NCI-H748 (cell line): ENCODE measurements around the gene SCN4B.
A peak's percentile ranks its signal among the peaks of the same experiment; 100 is the strongest.

ENCODE experiments used
- DNase-seq: peaks from one replicate; lab custom pipeline; 2025; ENCODE audit not compliant: unreplicated experiment; lab: John Stamatoyannopoulos, UW

SCN4B gene

DNA sequence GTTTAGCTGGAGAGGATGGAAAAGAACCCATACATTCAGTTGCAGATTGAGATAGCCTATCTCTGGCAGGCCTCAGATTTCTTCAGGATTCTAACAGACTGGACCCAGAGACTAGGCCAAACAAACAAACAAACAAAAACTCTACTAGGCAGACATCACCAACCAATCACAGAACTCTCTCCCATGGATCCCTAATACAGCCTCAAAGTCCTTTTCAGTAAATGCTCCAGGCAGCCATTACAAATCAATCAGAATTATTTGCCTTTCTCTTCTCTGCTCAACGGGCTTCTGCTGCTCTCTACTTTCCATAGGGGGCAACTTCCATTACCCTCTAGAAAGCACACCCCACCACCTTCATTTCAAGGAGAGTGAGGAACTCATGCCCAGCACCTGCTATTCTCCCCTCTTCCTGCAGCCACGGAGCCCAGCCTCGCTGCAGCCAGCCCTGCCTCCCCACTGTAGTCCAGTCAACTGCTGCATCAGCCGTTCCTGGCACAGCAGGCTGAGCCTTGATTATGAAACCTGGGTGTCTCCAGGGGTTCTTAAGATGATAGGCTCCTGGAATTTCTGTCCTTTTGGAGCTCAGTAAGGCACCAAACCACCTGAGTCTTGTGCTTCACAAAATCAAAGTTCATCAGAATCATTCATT is 46.8 kb downstream of the SCN4B start:
- DNase-seq, result no peak

DNA sequence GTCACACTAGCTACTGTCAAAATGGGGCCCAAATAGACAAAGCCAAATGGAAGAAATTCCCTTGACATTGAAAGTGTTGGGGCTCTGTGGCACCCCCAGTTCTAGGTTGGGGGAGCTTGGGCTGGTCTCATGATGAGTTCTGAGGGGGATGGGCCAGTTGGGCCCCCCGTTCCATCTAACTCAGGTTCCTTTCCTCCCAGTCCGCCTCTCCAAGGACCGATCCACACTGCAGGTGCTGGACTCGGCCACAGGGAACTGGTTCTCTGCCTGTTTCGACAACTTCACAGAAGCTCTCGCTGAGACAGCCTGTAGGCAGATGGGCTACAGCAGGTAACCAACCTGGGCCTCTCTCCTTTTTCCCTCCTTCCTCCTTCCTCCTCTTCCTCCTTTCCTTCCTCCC is 48.1 kb downstream of the SCN4B start:
- DNase-seq, result no peak

DNA sequence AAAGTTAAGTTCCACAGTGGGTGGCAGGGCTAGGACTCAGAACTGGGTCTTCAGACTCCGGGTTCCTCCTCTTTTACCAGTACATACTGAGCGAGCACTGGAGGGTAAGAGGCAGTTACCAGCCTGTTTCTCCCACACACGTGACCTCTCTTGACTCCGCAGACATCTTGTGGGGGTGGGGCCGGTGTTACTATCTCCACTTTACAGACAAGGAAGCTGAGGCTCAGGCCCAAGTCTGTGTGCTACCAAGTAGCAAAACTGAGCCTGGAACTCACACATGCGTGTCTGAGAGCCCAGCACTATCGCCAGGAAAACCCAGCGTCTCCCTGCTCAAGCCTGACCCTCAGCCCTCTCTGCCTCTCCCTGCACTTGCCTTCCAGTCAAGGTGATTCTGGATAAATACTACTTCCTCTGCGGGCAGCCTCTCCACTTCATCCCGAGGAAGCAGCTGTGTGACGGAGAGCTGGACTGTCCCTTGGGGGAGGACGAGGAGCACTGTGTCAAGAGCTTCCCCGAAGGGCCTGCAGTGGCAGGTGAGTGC is 49.8 kb downstream of the SCN4B start:
- no peak for DNase-seq

DNA sequence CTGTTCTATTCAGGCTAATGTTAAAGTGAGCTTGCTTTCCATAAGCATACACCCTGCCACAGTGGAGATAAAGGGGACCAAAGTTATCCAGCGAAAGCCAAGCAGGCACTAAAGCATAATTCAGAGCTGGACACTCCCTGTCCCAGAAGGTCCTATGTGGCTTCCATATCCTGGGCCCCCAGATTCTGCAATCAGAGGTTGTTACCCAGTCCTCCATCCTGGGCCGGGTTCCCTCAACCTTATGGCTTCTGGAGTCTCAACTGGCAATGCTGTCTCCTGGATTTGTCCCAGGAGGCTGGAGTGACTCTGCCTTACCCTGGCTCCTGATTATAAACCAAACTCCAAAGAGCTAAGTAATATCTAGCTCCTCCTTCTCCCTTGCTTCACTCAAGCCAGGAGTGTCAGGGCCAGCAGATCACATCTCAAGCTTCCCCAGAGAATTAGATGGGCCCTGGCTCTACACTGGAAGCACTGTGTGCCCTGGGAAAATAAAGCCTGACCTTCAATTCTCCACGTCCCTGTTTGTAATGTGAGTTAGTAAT is 51.9 kb downstream of the SCN4B start:
- DNase-seq, result no peak

DNA sequence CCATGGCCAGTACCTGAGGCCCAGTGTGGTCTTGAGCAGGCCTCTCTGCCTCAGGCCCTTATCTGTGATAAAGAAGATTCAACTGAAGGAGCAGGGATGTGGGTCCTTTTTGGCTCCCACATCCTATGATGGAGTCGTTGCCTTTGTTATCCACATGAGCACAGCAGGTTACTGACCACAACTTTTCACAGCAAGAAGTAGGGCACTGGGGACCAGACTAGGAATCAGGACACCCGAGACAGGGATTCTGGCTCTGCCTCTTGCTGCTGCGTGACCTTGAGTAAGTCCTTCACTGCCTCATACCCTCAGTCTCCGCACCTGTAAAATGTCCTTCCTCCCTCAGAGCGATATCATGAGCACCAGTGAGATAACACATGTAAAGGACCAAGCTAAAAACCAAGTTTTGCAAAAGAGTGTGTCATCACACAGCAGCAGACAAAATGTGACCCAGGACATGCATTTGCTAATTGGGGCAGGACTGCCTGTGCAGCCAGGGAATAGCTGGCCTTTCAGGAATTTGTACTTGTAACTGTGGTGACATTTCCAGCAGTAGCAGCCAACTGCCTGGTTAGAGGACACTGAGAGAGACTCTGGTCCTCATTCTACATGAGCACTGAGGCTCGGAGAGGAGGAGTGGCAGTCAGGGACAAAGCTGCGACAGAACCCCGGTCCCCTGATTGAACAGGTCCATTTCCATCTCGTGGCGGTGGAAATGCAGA is 52.6 kb downstream of the SCN4B start:
- no peak for DNase-seq

DNA sequence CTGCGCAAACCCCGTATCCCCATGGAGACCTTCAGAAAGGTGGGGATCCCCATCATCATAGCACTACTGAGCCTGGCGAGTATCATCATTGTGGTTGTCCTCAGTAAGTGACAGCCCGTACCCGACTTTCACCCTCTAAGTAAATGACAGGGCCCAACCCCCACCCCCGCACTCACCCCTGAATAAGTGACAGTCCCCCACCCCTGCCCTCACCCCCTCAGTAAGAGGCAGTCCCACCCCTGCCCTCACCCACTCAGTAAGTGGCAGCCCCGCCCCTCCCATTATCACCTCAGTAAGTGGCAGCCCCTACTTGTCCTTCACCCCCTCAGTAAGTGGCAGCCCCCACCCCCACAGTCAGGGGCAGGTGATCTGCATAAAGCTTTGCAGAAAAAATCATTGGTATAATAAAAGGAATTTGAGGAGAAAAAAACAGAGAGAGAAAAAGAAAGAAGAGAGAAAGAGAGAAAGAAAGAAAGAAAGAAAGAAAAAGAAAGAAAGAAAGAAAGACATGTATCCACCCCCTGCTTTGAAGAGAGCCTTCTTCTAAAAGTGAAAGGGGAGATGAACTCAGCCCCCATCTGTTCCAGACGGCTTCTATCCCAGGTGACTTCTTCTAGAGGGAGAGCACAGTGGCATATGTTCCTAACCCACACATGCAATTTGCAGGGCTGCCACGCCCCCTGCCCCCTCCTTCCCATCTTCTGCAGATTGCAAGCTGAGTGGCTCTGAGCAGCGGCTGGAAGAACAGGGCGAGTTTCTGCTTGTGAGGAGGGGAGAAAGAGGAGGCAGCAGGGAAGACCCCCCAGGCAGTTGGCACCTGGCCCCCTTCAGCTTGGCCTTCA is 53.4 kb downstream of the SCN4B start:
- DNase-seq, result peak; percentile 34

DNA sequence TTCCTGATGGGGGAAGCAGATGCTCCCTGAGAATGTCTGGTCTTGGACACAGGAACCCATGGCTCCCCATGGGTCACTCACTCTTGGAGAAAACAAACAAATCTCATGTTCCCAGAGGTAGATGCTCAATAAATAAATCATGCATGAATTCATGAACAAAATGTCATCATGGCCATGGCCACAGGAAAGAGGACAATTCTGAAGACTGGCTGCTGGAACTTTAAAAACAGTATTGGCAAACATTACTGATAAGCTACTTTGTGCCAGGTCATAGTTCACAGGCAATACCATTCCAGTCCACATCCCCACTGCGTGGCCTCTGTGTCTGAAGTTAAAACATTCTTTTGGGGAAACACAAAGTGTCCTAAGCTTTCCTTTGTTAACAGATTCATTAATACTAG is 56.7 kb downstream of the SCN4B start:
- no peak for DNase-seq

DNA sequence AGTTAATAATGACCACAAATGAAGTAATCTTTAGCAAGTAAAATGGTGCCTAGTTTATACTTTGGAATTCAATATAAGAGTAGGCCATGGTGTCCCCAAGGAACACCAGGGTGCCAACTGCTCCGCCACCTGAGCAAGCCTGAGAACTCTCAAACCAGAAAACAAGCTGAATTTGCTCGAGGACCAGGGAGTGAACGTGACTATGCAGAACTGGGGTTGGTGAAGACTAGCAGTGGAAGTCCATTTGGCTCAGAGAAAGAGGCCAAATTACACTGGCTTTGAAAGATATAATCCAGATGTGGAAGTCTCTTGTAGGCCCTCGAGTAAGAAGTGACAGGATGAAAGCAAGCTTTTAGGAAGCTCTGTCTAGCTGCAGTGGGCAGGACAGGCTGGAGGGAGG is 57.1 kb downstream of the SCN4B start:
- no peak for DNase-seq

DNA sequence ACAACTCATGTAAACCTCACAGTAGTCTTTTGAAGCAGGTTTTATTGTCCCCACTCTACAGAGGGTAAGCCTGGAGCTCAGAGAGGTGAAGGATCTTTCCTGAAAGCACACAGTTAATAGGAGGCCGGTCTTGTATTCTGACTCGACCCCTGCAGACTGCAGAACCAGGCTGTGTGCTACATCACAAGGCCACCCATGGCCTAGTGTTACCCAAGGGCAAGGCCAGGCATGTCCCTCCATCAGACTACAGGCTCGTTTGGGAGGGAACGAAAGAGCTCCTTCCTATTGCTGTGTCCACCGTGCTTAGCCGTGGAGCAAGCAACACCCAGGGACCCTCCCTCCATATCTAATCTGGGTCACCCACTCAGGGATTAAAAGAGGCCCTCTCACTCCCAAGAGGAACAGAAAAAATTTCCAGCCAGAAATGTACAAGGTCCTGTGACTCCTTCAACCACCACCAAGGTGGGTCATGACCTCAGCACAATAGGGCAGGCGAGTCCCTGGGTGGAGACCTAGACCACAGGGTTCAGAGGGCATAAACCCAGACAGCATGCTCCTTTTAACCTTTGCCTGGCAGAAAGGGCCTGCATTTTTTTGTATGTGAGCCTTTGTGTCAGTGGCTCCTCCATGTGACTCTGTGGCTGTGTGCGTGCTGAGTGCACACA is 59.6 kb downstream of the SCN4B start:
- no peak for DNase-seq

DNA sequence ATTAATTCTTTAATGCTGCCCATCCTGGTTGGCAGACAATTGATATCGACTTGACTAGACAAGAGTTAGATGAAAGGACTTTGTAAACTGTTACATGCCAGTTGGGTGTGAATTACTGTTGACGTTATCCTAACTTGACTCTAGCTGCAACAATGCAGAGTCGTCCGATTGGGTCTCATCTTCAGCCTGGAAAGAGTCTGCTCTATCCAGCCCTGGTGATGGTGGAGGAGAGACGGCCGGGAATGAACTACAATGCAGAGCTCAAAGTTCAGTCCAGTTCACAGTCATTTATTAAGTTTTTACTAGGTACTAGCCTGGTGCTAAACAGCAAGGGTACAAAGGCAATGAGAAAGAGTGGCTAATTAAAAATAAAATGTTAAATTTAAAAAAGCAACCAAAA is 60.9 kb downstream of the SCN4B start:
- no peak for DNase-seq

DNA sequence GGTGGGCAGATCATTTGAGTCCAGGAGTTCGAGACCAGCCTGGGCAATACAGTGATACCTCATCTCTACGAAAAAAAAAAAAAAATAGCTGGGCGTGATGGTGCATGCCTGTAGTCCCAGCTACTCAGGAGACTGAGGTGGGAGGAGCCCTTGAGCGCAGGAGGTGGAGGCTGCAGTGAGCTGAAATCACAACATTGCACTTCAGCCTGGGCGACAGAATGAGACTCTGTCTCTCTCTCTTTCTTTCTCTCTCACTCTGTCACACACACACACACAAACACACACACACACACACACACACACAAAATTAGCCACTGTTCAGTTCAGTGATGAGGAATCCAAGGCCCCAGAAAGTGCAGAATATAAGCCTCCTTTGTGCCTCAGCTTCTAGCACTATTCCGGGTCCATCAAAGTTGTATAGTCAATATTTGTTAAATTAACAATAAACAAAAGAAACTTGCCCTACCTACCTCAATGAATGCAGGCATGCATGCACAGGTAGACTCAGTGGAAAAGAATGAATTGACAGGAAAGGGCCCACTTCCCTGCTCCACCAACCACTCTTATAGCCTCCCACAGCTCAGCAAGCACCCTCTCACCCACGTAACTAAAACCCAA is 62.0 kb downstream of the SCN4B start:
- DNase-seq, result no peak

DNA sequence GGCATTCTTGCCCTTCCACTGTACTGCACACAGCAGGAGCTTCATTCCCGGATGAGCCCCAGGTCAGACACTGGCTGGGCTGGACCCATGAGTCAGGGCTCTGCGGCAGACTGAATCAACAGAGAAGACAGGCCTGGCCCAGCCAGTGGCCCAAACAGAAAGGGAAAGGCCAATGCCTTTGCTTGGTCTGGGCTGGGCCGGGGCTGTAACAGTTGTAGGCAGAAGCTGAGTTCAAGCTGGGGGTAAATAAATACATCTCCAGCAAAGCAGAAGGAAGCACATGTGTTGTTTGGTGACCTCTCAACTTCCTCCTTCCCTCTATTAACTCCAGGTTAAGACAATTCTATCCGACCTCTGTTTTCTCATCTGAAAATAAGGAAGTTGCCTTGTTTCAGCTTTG is 64.1 kb downstream of the SCN4B start:
- DNase-seq, result no peak

DNA sequence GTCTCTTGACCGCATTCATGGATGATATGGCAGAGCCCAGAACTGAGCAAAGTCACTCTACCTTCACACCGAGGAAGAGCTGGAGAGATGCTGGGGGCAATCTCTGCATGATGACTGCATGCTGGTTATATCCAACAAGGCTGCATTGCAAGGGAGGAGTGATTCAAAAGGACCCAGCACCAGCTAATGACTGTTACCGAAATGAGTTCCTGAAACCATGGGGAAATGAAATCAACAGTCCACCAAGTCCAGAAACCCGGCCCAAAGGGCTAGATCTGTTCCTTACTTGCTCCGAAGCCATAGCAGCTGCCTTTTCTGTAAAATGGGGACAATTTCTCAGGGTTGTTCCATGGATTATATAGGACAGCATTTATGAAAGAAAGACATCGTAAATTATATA is 64.7 kb downstream of the SCN4B start:
- no peak for DNase-seq

DNA sequence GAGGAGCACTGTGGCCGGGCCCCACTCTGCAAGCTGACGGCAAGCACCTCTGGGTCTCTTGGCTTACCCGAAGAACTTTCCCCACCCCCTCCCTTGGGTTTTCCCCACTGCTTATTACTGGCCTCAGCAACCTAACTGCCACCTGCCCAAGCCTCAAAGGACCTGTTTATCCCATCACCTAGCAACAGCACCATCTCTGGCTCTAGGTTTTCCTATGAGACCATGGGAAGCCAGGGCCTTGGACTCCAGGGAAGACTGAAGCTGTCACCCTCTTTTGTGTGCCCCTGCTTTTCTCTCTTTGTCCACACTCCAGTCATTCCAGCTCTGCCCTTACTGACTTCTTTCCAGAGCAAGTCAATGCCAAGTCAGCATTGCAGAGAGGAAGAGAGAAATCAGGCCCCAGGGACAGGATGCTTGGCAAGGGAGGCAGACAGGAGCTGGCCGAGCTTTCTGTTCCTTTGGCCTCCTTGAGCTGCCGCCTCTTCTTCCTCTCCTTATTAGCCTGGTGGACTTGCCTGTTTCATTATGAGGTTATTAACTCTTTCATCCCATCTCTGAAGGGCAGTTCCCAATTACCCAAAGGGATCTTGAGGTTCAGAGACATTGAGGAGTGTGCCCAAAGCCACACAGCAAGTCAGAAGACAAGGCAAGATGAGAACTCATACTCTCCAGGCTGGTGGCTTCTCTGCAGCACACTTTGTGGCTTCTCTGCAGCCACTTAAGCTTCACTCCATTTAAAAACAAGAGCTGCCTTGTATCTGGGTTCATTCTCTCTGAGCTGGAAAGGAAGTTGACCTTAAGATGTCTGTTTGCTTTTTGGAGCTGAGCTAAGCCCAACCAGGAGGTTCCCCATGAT is 65.5 kb downstream of the SCN4B start, which contains the start of gene SMIM35:
Gene SMIM35 (minus strand): TSS at position 51 of the 856 bp plus-strand sequence. CDS start 206 bp downstream, outside the sequence.
- peak; percentile 85 for DNase-seq

DNA sequence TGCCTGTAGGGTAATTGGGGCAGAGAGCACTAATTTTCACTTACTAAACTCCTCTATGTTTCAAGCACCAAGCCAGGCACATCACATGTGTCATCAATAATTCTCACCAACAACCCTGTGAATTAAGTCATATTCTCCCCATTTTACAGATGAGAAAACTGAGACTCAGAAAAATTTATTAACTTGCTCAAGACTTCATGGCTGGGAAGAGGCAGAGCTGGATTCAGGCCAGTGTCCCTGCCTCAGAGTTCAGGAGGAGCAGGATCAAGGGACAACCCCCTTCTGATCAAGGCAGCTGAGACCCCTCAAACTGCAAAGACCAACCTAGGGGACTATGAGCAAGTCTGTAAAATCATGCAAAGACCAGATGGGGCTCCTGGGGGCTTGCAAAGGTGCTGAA is 68.0 kb downstream of the SCN4B start:
- no peak for DNase-seq

DNA sequence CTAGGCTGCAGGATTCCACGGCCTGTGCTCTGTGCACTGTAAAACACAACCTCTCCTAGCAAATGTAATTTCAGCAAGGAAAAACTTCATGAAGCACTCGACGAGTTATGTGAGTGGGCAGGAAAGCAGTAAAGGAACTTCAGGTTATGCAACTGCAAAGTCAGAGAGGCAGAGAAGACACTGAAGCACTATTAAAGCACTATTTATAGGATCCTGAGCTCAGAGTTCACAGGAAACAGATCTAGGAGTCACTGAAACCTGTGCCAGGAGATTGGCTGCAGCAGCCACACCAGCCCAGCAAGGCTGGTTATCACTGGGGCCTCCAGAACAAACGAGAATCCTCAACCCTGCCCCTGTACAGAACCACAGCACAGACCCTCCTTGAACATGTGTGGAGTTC is 68.4 kb downstream of the SCN4B start:
- DNase-seq, result no peak
